Heart left ventricle (tissue), 16 donors: Measurements from ENCODE around the gene ULBP3. TPM values are rescaled to one million over a fixed set of nuclear protein-coding genes. Genes with fewer than 3 reads are reported as not detected.

Source experiments
- ATAC-seq, 4 donors: fragments of 200-7000 bp; cut with Tn5 transposase; one replicate each; pipeline ENCODE4 v1.9.1; 2020 to 2022; ENCODE audit warnings: moderate library complexity in 4 of 4, mild to moderate bottlenecking in 3 of 4, moderate number of reproducible peaks in 1 of 4
- DNase-seq, 5 donors: peaks; one replicate each; pipeline ENCODE4 v3.0.0-alpha.2; 2020
- H3K27ac ChIP-seq, 12 donors: fragments of 200-600 bp; sonication (generic) in 4 of 12; one replicate each; pipeline versions ENCODE4 v1.5.0 to v1.8.0; 2016 to 2022; ENCODE audit warnings: mild to moderate bottlenecking in 2 of 12
- H3K27me3 ChIP-seq, 9 donors: fragments of 200-600 bp; sonication (generic) in 2 of 9; one replicate each; pipeline versions ENCODE4 v1.5.1 to v1.8.0; 2016 to 2022; ENCODE audit warnings: mild to moderate bottlenecking in 3 of 9
- H3K36me3 ChIP-seq, 9 donors: fragments of 200-600 bp; sonication (generic) in 2 of 9; one replicate each; pipeline versions ENCODE4 v1.5.0 to v1.8.0; 2018 to 2022; ENCODE audit warnings: mild to moderate bottlenecking in 2 of 9
- H3K4me1 ChIP-seq, 12 donors: fragments of 200-600 bp; sonication (generic) in 4 of 12; one replicate each; pipeline versions ENCODE4 v1.5.0 to v1.8.0; 2016 to 2022; ENCODE audit warnings: mild to moderate bottlenecking in 3 of 12
- H3K4me3 ChIP-seq, 12 donors: fragments of 200-600 bp; sonication (generic) in 4 of 12; one replicate each; pipeline versions ENCODE4 v1.5.0 to v1.8.0; 2017 to 2022; ENCODE audit warnings: mild to moderate bottlenecking in 9 of 12, moderate library complexity in 4 of 12
- H3K9me3 ChIP-seq, 12 donors: fragments of 200-600 bp; sonication (generic) in 4 of 12; one replicate each; pipeline versions ENCODE4 v1.5.0 to v1.8.0; 2016 to 2022; ENCODE audit warnings: mild to moderate bottlenecking in 1 of 12
- POLR2A ChIP-seq, 2 donors: fragments of 450-650 bp; IDR thresholded peaks; one replicate each; pipeline ENCODE4 v1.6.1; 2017; ENCODE audit warnings: antibody characterized with exemption in 2 of 2, mild to moderate bottlenecking in 2 of 2, moderate library complexity in 2 of 2
- WGBS, 4 donors: extraction: QIAGEN DNeasy Blood & Tissue Kit in 2 of 4; methylation state at CpG; one replicate each; pipeline versions ENCODE4 v1.1.5 to v1.1.7; 2013 to 2018; 5-methylcytosine and 5-hydroxymethylcytosine counted together
- intact Hi-C, 10 donors: fragments of 100-400 bp; cut with DNase I; formaldehyde crosslinking; loops; one replicate each; pipeline versions ENCODE4 v1.11.1 to v1.14.2; 2022
- polyA plus RNA-seq, 2 donors: library from polyadenylated mRNA; stranded (reverse); fragments of 200-250 nt; gene quantifications; one replicate each; pipeline ENCODE4 v1.2.3, GENCODE V29; 2013
- total RNA-seq, 9 donors: library from RNA; depleted of rRNA in 2 of 9; stranded (reverse); fragments of >200 nt in 2 of 9; fragmentation: NEBNext Ultra II Directional in 3 of 9; extraction: Animal tissue kit (Norgen Biotek cat#: 25700) in 3 of 9; gene quantifications; one replicate each; pipeline versions ENCODE4 v1.1.0 to v1.2.4, GENCODE V29; 2016 to 2023
- TF ChIP-seq, protein P1 (sequence below), 12 donors: fragments of 200-600 bp; sonication (generic) in 4 of 12; IDR thresholded peaks; one replicate each; pipeline versions ENCODE4 v1.5.0 to v1.8.0; 2018 to 2022; ENCODE audit warnings: antibody characterized with exemption in 12 of 12, mild to moderate bottlenecking in 5 of 12
- donor health status: ischemic (EF 13 %, LVEDD 7.1; RV severe dilation, severe dysfunction).
- donor health status: healthy with polysubstance abuse.
- donor health status: DM: no; HTN: yes; CAD: no.
- donor health status: DM: no; HTN: no; CAD: no.
- donor health status: ischemic (EF 25% LVEDD 6.9; RV normal size, moderate dysfunction).
- donor health status: ischemic (EF 25% LVEDD 5.7; RV mildly dilated, moderate dysfunction).
- donor health status: healthy.
- donor health status: DM: yes; HTN: yes; CAD: no.
- donor health status: ischemic (EF 35%, LVEDD 5.7; RV mildly dilated, moderate dysfunction).
- donor health status: nonischemic (EF 11% LVEDD 7.7; RV severe dilation, severe dysfunction).
- donor health status: DM: yes; HTN: yes; CAD: no.
- donor health status: PGD.
- donor health status: ischemic (EF 29% LVEDD 5.4; RV normal size, mild dysfunction).
- donor health status: nonischemic (EF 23%, LVEDD 6.1; RV moderate dilation, normal function).

Gene ULBP3
- total and polyA plus RNA-seq, 11 donors = 0.72 to 3.6 (median 1.3) TPM; not detected in 1

DNA sequence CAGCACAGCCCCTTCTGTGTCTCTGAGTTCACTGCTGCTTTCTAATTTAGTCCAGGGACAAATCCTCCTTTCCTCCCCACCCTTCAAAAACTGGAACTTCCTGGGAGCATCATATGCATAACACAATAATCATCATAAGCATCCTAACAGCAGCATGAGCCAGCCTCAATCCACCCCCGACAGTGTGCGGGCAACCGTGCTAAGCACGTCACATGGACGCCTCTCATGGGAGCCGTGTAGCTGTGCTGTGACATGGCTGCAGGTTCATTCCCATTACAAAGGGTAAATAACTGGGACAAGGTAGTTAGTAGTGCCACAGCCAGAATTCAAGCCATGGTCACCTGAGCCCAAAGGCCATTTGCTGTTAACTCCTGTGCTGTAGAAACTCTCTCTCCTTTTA lies 24.5 kb upstream of the ULBP3 start:
- Histone ChIP-seq H3K27ac (no peak overlapping the region), H3K4me3 (no peak overlapping the region), H3K4me1 (no peaks in the 10 kb centered on the region), H3K27me3 (peaks cover 0 to 7% (median 0%) of the 10 kb centered on the region in 9 donors), H3K9me3 (no peaks in the 10 kb centered on the region), H3K36me3 (no peaks in the 10 kb centered on the region)
- no peak for DNase-seq
- TF ChIP-seq POLR2A (IDR thresholded peaks at IDR 0.05) = no peak
- TF ChIP-seq, protein P1, sequence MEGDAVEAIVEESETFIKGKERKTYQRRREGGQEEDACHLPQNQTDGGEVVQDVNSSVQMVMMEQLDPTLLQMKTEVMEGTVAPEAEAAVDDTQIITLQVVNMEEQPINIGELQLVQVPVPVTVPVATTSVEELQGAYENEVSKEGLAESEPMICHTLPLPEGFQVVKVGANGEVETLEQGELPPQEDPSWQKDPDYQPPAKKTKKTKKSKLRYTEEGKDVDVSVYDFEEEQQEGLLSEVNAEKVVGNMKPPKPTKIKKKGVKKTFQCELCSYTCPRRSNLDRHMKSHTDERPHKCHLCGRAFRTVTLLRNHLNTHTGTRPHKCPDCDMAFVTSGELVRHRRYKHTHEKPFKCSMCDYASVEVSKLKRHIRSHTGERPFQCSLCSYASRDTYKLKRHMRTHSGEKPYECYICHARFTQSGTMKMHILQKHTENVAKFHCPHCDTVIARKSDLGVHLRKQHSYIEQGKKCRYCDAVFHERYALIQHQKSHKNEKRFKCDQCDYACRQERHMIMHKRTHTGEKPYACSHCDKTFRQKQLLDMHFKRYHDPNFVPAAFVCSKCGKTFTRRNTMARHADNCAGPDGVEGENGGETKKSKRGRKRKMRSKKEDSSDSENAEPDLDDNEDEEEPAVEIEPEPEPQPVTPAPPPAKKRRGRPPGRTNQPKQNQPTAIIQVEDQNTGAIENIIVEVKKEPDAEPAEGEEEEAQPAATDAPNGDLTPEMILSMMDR (IDR thresholded peaks at IDR 0.05) = no peak
- intact Hi-C loops = no loop called here
- 84 to 97% (median 87%) methylated on average over 6 of the region's 6 CpGs for WGBS, 4 donors
- ATAC-seq = no peak

DNA sequence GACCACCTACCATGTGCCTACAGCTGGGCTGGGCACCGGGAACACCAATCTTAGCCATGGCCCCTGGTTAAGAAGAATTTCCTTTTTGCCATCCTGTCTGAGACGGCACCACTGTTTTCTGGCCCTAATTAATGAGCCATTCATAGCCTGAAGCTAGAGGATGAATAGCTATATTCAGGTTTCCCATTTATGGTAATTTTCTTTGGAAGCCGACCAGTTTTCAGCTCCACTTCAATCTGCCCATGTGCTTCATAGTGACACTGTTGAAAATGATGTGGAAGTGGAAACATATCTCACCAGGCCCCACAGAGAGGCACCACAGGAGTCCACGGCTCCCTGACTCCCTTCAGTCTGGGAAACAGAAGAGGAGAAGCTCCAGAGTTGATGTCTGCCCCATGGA lies 22.6 kb upstream of the ULBP3 start:
- intact Hi-C loops = no loop called here
- no peak for ATAC-seq
- no peak overlapping the region for H3K27ac ChIP-seq
- no peaks in the 10 kb centered on the region for H3K4me1 ChIP-seq
- H3K27me3 ChIP-seq = peaks cover 0 to 7% (median 0%) of the 10 kb centered on the region in 9 donors
- no peak for DNase-seq
- H3K4me3 ChIP-seq = no peak overlapping the region
- no peak for TF ChIP-seq POLR2A (IDR thresholded peaks at IDR 0.05)
- TF ChIP-seq, protein P1 (IDR thresholded peaks at IDR 0.05) = no peak
- WGBS, 4 donors = 40 to 72% (median 56%) methylated on average over 4 of the region's 4 CpGs
- no peaks in the 10 kb centered on the region for H3K36me3 ChIP-seq
- no peaks in the 10 kb centered on the region for H3K9me3 ChIP-seq

- 86 to 95% (median 89%) methylated on average over 1 to 3 of the region's 3 CpGs for WGBS, 4 donors
- no peak overlapping the region for H3K27ac ChIP-seq
- intact Hi-C loops = no loop called here
- no peak for ATAC-seq
- H3K4me3 ChIP-seq = no peak overlapping the region
- DNase-seq = no peak
- H3K36me3 ChIP-seq = no peaks in the 10 kb centered on the region
- no peaks in the 10 kb centered on the region for H3K9me3 ChIP-seq
- TF ChIP-seq, protein P1 (IDR thresholded peaks at IDR 0.05) = no peak
- TF ChIP-seq POLR2A (IDR thresholded peaks at IDR 0.05) = no peak
- peaks cover 0 to 9% (median 0%) of the 10 kb centered on the region in 9 donors for H3K27me3 ChIP-seq
- no peaks in the 10 kb centered on the region for H3K4me1 ChIP-seq
Observed at GRCh38 chr6:150090328-150090727, 21.4 kb upstream of the ULBP3 start.

GRCh38 chr6:150088481-150089154 lies 19.7 kb upstream of the ULBP3 start:
- H3K36me3 ChIP-seq = no peaks in the 10 kb centered on the region
- no peak for DNase-seq
- intact Hi-C loops = loop anchor here in 4 of 10 donors (10.0 kb wide), 1 partner anchor 726 kb away; no protein-coding TSS in a partner anchor
- ATAC-seq = no peak
- H3K4me1 ChIP-seq = no peaks in the 10 kb centered on the region
- H3K4me3 ChIP-seq = no peak overlapping the region
- no peak overlapping the region for H3K27ac ChIP-seq
- H3K9me3 ChIP-seq = no peaks in the 10 kb centered on the region
- TF ChIP-seq POLR2A (IDR thresholded peaks at IDR 0.05) = no peak
- TF ChIP-seq, protein P1 (IDR thresholded peaks at IDR 0.05) = no peak
- WGBS, 4 donors = 83 to 88% (median 86%) methylated on average over 11 to 12 of the region's 12 CpGs
- H3K27me3 ChIP-seq = peaks cover 0 to 20% (median 0%) of the 10 kb centered on the region in 9 donors
